ENCODE measurements around the gene LRRC46.

- TF ChIP-seq CTCF (IDR thresholded peaks at IDR 0.05) (no peak), POLR2A (IDR thresholded peaks at IDR 0.05) (no peak)
These were observed 43.8 kb downstream of the LRRC46 start for GRCh38 chr17:47875011-47875985.

Measured in thyroid gland (tissue), 4 donors.